ENCODE measurements around the gene TUBB1. TPM values are rescaled to one million over a fixed set of nuclear protein-coding genes. Genes with fewer than 3 reads are reported as not detected.
"Not testable (repeated sequence)": the region's sequence is repeated elsewhere in the genome, so short reads cannot be mapped to it uniquely, and the experiment has no call there.

The TUBB1 gene
- total RNA-seq, 4 donors from 2014 or later = under 0.01 to 0.83 TPM; not detected in 2

- no peaks in the 10 kb centered on the region for H3K27me3 ChIP-seq
- H3K27ac ChIP-seq (replicated peaks in 1 of 4) = no peak overlapping the region
- 72% methylated on average over 1 of the region's 1 CpG for WGBS
- H3K4me1 ChIP-seq = peaks cover 32 to 41% (median 37%) of the 10 kb centered on the region in 4 donors
- DNase-seq (ENCODE audit: extremely low spot score) = no peak
- H3K4me3 ChIP-seq = no peak overlapping the region
- H3K36me3 ChIP-seq = peaks cover 26 to 49% (median 38%) of the 10 kb centered on the region in 4 donors
- intact Hi-C loops (cut with DNase I) = loop anchor here (10.0 kb wide), 1 partner anchor 734 kb away; the partner anchor contains the start of gene RAB22A
- H3K9me3 ChIP-seq = no peaks in the 10 kb centered on the region
- TF ChIP-seq POLR2A (IDR thresholded peaks at IDR 0.05; ENCODE audit: low read depth) (no peak), EP300 (IDR thresholded peaks at IDR 0.05) (no peak), CTCF (IDR thresholded peaks at IDR 0.05) (no peak), POLR2AphosphoS5 (IDR thresholded peaks at IDR 0.05) (no peak)
Observed at GRCh38 chr20:59039233-59039632, 20.0 kb downstream of the TUBB1 start.

- H3K27ac ChIP-seq (replicated peaks in 1 of 4) = no peak overlapping the region
- intact Hi-C loops (cut with DNase I) = loop anchor here (5.0 kb wide), 1 partner anchor 153 kb away; no protein-coding TSS in a partner anchor
- H3K4me1 ChIP-seq = peaks cover 32 to 41% (median 37%) of the 10 kb centered on the region in 4 donors
- H3K4me3 ChIP-seq = no peak overlapping the region
- H3K36me3 ChIP-seq = peaks cover 19 to 36% (median 24%) of the 10 kb centered on the region in 4 donors
- H3K27me3 ChIP-seq = no peaks in the 10 kb centered on the region
- no peaks in the 10 kb centered on the region for H3K9me3 ChIP-seq
- TF ChIP-seq EP300 (IDR thresholded peaks at IDR 0.05) = no peak
- TF ChIP-seq CTCF (IDR thresholded peaks at IDR 0.05) = no peak
- TF ChIP-seq POLR2AphosphoS5 (IDR thresholded peaks at IDR 0.05) = no peak
- TF ChIP-seq POLR2A (IDR thresholded peaks at IDR 0.05; ENCODE audit: low read depth) = no peak
- peak; percentile 37 for DNase-seq (ENCODE audit: extremely low spot score)
- WGBS = 87% methylated on average over 5 of the region's 5 CpGs
Observed at GRCh38 chr20:59040667-59041066, 21.4 kb downstream of the TUBB1 start.

GRCh38 chr20:59041487-59041886, 22.3 kb downstream of the TUBB1 start:
- Histone ChIP-seq H3K27ac (replicated peaks in 1 of 4) (peak overlapping the region in 3 of 4 donors; percentile 79 to 85 (median 81)), H3K4me3 (peak overlapping the region; percentile 63 to 88 (median 78)), H3K4me1 (peaks cover 32 to 41% (median 37%) of the 10 kb centered on the region in 4 donors), H3K36me3 (peaks cover 11 to 28% (median 16%) of the 10 kb centered on the region in 4 donors)
- 88% methylated on average over 14 of the region's 16 CpGs for WGBS
- not testable (repeated sequence) for H3K27me3 ChIP-seq; DNase-seq (ENCODE audit: extremely low spot score); H3K9me3 ChIP-seq
- intact Hi-C loops (cut with DNase I) = loop anchor here (5.0 kb wide), 1 partner anchor 154 kb away; no protein-coding TSS in a partner anchor

- H3K4me1 ChIP-seq = peaks cover 32 to 41% (median 37%) of the 10 kb centered on the region in 4 donors
- intact Hi-C loops (cut with DNase I) = loop anchor here (5.0 kb wide), 1 partner anchor 155 kb away; no protein-coding TSS in a partner anchor
- WGBS = 9% methylated on average over 27 of the region's 50 CpGs
- peak; percentile 49 for TF ChIP-seq POLR2A (IDR thresholded peaks at IDR 0.05; ENCODE audit: low read depth)
- no peak for TF ChIP-seq EP300 (IDR thresholded peaks at IDR 0.05)
- TF ChIP-seq POLR2AphosphoS5 (IDR thresholded peaks at IDR 0.05) = peak in 1 of 2 donors; percentile 85
- TF ChIP-seq CTCF (IDR thresholded peaks at IDR 0.05) = no peak
- DNase-seq (ENCODE audit: extremely low spot score) = peak; percentile 87
- H3K4me3 ChIP-seq = peak within 1 kb of the TSS; percentile 63 to 88 (median 78)
- H3K27me3 ChIP-seq = no peaks in the 10 kb centered on the region
- no peaks in the 10 kb centered on the region for H3K9me3 ChIP-seq
- peaks cover 4 to 20% (median 9%) of the 10 kb centered on the region in 4 donors for H3K36me3 ChIP-seq
- peak within 1 kb of the TSS; percentile 78 to 85 (median 80) for H3K27ac ChIP-seq (replicated peaks in 1 of 4)
Observed at GRCh38 chr20:59042151-59042795, 23.0 kb downstream of the TUBB1 start, which contains the start of gene PRELID3B. Gene PRELID3B (minus strand): TSS chr20:59042786. CDS start chr20:59042730, 56 bp downstream.
